GM19397 (cell line): Measurements from ENCODE around the gene TH.

Experiments used
- ATAC-seq: cut with Tn5 transposase; IDR thresholded peaks from one replicate; pipeline ENCODE4 v1.9.1; 2021; ENCODE audit warnings: mild to moderate bottlenecking, moderate library complexity; ENCODE audit not compliant: unreplicated experiment

The TH gene

GRCh38 chr11:2209370-2209801 lies 37.8 kb upstream of the TH start:
- no peak for ATAC-seq

- no peak for ATAC-seq
These were observed 37.2 kb upstream of the TH start for GRCh38 chr11:2208691-2209369.

DNA sequence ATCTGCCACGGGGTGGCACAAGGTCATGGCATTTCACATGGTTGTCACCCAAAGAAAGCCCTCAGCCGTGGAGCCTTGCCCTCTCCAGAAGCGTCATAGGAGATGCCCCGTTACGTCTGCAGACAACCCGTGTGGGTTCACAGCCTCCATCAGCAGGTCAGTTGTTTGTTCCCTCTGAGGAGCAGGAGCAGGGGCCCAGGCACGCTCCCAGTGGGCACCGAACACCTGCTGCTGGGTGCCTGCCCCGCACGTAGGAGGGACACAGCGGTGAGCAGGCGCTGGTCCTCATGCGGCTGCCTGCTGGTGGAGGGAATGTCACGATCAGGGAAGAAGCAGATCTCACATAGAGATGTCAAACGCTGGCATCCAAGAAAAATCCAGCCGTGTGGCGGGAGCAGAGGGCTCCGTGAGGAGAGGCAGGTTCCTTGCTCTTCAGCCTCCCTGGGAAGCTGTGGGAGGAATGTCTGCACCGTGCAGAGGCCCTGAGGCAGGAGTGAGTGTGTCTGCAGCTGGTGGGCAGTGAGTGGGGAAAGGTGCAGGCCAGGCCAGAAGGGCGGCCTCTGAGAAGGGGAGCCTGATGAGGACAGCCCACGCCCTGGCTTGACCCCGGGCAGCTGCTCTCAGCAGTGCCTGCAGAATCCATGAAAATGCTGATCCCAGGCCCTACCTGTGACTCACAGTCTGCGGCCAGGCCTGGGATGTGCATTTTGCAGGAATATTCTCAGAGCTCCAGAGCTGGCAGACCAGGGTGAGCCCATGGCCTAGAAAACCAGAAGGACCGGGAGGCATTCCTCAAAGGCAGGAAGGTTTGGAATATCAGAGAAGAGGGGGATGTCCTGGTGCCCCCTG lies 36.4 kb upstream of the TH start:
- ATAC-seq = no peak

DNA sequence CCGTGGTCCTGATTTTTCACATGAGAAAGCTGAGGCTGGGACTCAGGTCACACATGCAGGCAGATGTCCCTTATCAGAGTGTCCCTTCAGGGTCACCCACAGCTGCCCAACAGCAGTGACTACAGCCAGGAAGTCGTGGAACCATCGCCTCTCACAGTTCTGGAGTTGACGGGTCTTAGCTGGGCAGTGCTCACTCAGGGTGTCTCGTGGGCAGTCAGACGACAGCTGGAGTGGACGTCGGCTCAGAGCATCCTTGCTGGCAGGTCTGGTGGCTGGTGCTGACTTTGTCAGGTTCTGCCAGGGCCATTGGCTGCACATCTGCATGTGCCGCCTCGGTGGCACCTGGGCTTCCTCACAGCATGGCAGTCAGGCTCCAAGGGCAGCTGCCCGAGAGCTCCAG lies 35.6 kb upstream of the TH start:
- no peak for ATAC-seq

- no peak for ATAC-seq
These were observed 34.5 kb upstream of the TH start for GRCh38 chr11:2205981-2206690.

DNA sequence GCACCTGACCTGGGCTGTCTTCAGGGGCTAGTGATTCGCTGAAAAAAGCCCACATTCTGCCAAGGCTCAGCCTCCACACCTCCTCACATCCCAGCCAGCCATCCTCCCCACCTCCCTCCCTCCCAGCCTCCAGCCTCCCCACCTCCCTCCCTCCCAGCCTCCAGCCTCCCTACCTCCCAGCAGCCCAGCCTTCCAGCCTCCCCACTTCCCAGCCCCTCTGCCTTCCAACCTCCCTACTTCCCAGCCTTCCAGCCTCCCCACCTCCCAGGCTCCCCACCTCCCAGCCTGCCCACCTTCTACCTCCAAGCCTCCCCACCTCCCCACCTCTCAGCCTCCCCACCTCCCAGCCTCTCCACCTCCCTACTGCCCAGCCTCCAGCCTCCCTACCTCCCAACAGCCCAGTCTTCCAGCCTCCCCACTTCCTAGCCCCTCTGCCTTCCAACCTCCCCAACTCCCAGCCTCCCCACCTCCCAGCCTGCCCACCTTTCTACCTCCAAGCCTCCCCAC lies 33.7 kb upstream of the TH start:
- no peak for ATAC-seq

DNA sequence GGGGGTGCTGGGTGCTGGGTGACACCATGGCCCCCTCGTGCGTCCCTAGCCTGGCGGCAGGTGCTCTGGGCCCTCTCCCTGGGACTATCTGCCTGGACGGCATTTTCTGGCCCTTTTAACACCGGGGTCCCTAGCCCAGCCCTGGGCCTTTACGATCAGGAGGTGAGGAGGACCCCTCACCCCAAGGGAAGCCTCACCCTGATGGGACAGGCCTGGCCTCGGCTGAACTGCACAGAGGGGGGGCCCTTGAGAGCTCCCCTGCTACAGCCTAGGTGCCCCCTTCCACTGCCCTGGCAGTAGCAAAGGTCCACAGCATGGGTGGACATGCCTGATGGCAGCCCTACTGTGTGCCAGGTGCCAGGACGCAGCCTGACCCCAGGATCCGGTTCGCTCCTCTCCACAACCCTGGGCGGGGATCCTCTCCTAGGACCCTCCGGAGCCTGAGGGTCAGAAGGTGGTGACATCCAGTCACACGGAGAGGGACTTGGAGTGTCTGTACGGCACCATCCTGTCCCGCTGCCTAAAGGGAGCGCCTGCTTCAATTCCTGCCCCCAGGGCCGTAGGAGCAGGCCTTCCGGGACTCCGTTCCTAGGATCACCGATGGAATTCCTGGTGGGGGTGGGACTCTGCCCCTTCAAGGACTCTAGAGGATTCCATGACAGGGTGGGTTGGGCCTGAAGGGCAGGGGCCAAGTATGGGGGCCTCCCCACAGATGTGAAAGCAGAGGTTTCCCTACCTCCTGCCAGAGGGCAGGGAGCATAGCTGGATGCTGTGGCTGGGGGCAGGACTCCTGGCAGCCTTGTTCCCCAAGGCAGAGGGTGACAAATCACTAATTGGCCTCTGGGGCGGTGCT lies 33.0 kb upstream of the TH start:
- no peak for ATAC-seq

GRCh38 chr11:2203440-2204259 lies 32.0 kb upstream of the TH start:
- ATAC-seq = no peak

DNA sequence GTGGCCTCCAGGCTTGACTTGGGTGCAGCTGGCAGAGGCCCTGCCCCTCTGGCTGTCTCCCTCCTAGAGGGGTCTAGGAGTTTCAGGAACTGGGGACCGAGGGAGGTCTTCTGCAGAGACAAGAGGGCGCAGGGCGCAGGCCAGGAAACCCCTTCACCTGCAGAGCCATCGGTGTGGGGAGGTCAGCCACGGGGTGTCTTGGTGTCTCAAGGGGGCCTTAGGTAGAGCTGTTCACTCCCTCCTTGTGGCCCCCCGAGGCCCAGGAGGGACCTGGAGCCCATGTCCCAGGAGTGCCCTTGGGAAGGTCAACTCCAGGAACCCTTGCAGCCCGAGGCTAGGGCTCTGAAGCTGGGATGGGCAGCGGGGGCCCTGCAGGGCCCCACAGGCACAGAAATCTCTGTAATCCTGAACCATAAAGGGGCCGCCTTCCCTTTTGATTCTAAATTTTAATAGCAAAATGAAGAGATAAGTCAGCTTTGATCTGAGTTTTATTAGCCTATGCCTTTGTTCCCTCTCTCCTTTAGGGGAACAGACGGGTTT lies 31.4 kb upstream of the TH start:
- ATAC-seq = no peak

- ATAC-seq = no peak
These were observed 30.7 kb upstream of the TH start for GRCh38 chr11:2202071-2202899.

DNA sequence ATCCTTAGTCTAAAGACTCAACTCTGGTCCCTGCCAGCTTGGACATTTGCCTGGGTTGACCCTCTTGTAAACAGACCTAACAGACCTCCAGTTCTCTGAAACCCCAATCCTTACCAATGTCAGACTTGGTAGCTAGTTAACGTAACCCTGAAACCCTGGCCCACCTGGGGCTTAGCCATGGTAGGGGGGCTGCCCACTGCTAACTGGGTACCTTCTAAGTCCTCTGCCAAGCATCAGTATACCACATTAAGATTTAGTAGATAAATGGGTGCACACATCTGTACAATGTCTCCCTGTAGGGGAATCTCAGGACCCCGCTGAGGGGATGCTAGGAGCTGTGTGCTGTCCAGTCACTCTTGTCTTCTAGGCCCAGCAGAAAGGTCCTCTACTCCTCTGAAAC lies 29.9 kb upstream of the TH start:
- ATAC-seq = no peak

GRCh38 chr11:2200957-2201519 lies 29.4 kb upstream of the TH start:
- no peak for ATAC-seq

GRCh38 chr11:2200536-2200935 lies 28.9 kb upstream of the TH start:
- no peak for ATAC-seq

DNA sequence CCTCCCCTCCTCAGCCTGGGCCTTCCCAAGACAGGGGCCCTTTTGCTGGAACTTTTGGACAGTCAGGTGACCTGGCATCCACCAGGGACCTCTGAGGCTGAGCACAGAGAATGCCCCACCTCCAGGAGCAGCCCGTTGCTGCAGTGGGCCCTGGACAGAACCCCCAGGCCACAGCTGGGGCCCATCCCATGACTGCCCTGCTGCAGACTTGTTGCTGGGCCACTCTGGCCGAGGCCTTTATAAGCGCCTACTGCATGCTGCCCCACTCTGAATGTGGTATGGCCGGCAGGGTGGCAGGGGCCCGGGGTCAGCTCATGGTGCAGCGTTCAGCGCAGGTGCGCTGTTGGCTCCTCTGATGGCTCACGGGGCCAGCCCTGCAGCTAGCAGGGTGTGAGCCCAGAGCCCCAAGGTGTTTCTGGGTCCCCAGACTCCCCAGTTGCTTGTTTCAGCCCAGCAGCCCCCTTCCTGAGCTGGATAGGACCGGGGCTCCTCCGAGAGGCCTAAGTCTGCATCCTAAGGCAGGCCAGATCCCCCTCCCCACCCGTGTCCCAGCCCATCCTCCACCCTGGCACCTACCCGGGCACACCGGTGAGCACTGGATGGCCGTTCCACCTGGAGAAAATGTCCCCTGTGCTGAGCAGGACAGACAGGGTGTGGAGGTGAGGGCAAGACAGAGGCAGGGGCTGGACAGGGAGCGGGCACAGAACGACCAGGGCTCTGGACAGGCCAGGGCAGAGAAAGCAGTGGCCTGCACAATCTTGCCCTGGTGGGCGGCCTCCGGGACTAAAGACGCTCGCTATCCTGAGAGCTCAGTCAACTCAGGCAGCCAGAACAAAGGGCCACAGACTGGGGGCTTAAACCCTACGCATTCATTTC lies 28.1 kb upstream of the TH start:
- no peak for ATAC-seq

DNA sequence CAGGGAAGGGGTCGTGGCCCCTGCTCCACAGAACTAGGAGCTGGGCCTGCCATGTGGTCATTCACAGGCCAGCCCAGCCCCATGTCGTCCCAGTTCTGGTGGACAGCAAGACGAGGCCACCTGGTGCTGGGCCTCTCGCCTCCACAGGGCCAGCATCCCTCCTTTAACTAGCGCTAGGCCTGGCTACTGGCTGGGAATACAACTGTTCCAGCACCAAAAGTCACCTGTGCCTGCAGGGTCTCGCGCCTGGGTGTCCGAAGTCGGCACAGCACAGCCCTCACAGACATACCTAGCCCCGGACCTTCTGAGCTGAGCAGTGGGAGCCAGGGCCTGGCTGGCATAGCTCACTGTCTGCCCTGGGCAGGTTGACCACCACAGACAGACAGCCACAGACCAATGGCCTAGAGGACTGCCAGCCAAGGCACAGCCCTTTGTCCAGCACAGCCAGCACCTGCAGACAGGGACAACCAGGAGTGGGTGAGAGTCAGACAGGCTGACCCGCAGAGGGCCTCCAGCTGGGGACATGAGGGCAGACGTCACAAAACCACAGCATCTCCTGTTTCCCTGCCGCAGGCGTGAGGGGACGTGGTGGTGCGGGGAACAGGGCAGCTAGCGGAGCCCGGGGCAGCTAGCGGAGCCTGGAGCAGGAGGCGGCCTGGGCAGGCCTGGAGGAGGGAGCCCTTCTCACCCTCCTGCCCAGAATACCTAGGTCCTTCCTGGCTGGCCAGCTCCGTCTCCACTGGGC lies 27.2 kb upstream of the TH start:
- no peak for ATAC-seq

- no peak for ATAC-seq
These were observed 26.3 kb upstream of the TH start for GRCh38 chr11:2197771-2198520.
